Measurements from ENCODE around the gene TOP2A.

DNA sequence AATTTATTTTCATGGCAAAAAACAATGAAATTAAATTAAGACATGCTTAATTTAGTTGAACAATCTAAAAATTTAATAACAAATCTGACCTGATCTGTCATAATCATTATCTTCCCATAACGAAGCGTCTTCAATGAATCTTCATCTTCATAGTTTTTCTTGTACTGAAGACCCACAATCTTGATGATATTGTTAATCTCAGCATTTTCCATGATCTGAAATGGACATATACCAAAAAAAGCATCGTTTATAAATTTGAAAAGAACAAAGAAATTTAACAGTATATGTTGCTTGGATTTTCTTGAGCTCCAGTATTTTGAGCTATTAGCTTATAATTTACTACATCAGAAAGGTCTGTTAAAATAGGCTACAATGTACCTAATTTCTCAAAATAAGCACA, 10.2 kb downstream of the TOP2A start:
- TF ChIP-seq, protein P1, sequence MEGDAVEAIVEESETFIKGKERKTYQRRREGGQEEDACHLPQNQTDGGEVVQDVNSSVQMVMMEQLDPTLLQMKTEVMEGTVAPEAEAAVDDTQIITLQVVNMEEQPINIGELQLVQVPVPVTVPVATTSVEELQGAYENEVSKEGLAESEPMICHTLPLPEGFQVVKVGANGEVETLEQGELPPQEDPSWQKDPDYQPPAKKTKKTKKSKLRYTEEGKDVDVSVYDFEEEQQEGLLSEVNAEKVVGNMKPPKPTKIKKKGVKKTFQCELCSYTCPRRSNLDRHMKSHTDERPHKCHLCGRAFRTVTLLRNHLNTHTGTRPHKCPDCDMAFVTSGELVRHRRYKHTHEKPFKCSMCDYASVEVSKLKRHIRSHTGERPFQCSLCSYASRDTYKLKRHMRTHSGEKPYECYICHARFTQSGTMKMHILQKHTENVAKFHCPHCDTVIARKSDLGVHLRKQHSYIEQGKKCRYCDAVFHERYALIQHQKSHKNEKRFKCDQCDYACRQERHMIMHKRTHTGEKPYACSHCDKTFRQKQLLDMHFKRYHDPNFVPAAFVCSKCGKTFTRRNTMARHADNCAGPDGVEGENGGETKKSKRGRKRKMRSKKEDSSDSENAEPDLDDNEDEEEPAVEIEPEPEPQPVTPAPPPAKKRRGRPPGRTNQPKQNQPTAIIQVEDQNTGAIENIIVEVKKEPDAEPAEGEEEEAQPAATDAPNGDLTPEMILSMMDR (IDR thresholded peaks at IDR 0.05): no peak
- TF ChIP-seq POLR2A (IDR thresholded peaks at IDR 0.05) (no peak), POLR2AphosphoS5 (IDR thresholded peaks at IDR 0.05) (no peak)
